ENCODE measurements around the gene PLD5. TPM values are rescaled to one million over a fixed set of nuclear protein-coding genes. Genes with fewer than 3 reads are reported as not detected.

PLD5 gene
- total and polyA plus RNA-seq, 2 donors (not counting 3 experiments of a cell fraction or from before 2014, with no cell fraction given), result not detected

DNA sequence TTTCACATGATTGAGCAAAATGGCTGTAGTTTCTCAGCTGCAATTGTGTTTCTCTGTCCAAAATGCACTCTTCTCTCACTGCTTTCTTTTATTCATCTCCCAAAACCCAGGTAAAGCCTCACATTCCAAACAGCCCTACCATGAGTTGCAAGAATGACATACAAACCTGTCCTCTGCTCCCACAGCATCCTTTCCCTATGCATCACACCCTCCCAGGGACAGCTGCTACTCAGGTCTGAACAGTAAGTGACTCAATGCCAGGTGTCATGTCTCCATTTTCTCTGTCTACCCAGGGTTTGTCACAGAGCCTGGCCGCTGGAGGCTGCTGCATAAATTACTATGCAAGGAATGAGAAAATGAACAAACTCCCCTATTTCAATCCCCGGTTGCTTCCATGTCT is 118.5 kb downstream of the PLD5 start:
- intact Hi-C loops (cut with micrococcal nuclease) (no loop called here), dilution Hi-C loops (cut with MboI; ENCODE audit: extremely low pct_ligation_motif_present, low sequenced_read_pairs) (no loop called here)
- Histone ChIP-seq H3K36me3 (ENCODE audit: control insufficient read depth in 2 of 2, extremely low read depth in 1 of 2, insufficient read depth in 2 of 2, low read length in 2 of 2) (no peaks in the 10 kb centered on the region), H3K4me3 (replicated peaks in 1 of 3; ENCODE audit: insufficient read depth in 1 of 3, low read depth in 1 of 3, low read length in 3 of 3) (no peak overlapping the region), H2AFZ (ENCODE audit: low read depth, low read length) (no peak overlapping the region), H3K4me2 (ENCODE audit: insufficient read depth, low read length) (no peak overlapping the region), H3K4me1 (ENCODE audit: control insufficient read depth, extremely low read depth, insufficient read depth, low read length) (no peaks in the 10 kb centered on the region), H3K9me3 (replicated peaks; ENCODE audit: control insufficient read depth, insufficient read depth, low read length) (peaks cover 4% of the 10 kb centered on the region), H3K27ac (ENCODE audit: insufficient read depth, low read depth, low read length) (no peak overlapping the region), H3K9ac (replicated peaks; ENCODE audit: extremely low read depth, insufficient read depth, low read length) (no peak overlapping the region), H3K79me2 (ENCODE audit: control insufficient read depth, insufficient read depth, low read length) (no peaks in the 10 kb centered on the region), H3K9me1 (replicated peaks; ENCODE audit: control insufficient read depth, extremely low read depth, insufficient read depth, low read length) (no peaks in the 10 kb centered on the region), H3K27me3 (ENCODE audit: control insufficient read depth in 2 of 2, insufficient read depth in 2 of 2, low read length in 2 of 2) (no peaks in the 10 kb centered on the region), H4K20me1 (replicated peaks; ENCODE audit: control insufficient read depth, extremely low read depth, insufficient read depth, low read length) (no peaks in the 10 kb centered on the region)
- DNase-seq (ENCODE audit: low read depth, low spot score) (no peak), FAIRE-seq (no peak)
- CTCF ChIA-PET, result no interaction called here
- BruUV-seq (replicated peaks), result no TSS peak
- no peak for TF ChIP-seq JUN (IDR thresholded peaks at IDR 0.05; ENCODE audit: borderline replicate concordance, insufficient read depth, insufficient read length, low read depth)
- no peak for TF ChIP-seq POLR2A (IDR thresholded peaks at IDR 0.05; ENCODE audit: low read depth, low read length)
- TF ChIP-seq MYC (IDR thresholded peaks at IDR 0.05; ENCODE audit: low read depth, low read length), result no peak
- no peak for TF ChIP-seq EZH2 (IDR thresholded peaks at IDR 0.05; ENCODE audit: borderline replicate concordance, low read depth, low read length, severe bottlenecking)
- TF ChIP-seq FOS (IDR thresholded peaks at IDR 0.05; ENCODE audit: borderline replicate concordance, insufficient read depth, low read length), result no peak
- TF ChIP-seq, protein P1, sequence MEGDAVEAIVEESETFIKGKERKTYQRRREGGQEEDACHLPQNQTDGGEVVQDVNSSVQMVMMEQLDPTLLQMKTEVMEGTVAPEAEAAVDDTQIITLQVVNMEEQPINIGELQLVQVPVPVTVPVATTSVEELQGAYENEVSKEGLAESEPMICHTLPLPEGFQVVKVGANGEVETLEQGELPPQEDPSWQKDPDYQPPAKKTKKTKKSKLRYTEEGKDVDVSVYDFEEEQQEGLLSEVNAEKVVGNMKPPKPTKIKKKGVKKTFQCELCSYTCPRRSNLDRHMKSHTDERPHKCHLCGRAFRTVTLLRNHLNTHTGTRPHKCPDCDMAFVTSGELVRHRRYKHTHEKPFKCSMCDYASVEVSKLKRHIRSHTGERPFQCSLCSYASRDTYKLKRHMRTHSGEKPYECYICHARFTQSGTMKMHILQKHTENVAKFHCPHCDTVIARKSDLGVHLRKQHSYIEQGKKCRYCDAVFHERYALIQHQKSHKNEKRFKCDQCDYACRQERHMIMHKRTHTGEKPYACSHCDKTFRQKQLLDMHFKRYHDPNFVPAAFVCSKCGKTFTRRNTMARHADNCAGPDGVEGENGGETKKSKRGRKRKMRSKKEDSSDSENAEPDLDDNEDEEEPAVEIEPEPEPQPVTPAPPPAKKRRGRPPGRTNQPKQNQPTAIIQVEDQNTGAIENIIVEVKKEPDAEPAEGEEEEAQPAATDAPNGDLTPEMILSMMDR (IDR thresholded peaks at IDR 0.05; ENCODE audit: extremely low read depth in 1 of 2, insufficient read depth in 1 of 2, low read depth in 1 of 2, low read length in 2 of 2), result no peak
- TF ChIP-seq, protein P2, sequence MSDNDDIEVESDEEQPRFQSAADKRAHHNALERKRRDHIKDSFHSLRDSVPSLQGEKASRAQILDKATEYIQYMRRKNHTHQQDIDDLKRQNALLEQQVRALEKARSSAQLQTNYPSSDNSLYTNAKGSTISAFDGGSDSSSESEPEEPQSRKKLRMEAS (IDR thresholded peaks at IDR 0.05; ENCODE audit: insufficient read depth, insufficient read length), result no peak
- POLR2A ChIA-PET, result no interaction called here

Measured in endothelial cell of umbilical vein (primary cell).